Testis (tissue), 2 donors: ENCODE data around the gene DPRX.
"Not testable (repeated sequence)": the region's sequence is repeated elsewhere in the genome, so short reads cannot be mapped to it uniquely, and the experiment has no call there.

ENCODE experiments used
- POLR2A ChIP-seq: fragments of 450-650 bp; IDR thresholded peaks from one replicate; pipeline ENCODE4 v1.6.1; 2017; ENCODE audit warnings: antibody characterized with exemption, mild to moderate bottlenecking, moderate library complexity
- TF ChIP-seq, protein P1 (sequence below), 3 experiments: fragments of 450-650 bp in 2 of 3; fragments of 200-600 bp in 1 of 3; sonication (generic) in 1 of 3; IDR thresholded peaks; one replicate each; pipeline ENCODE4 v1.5.1; 2016 to 2019; ENCODE audit warnings: antibody characterized with exemption in 3 of 3, mild to moderate bottlenecking in 2 of 3, moderate library complexity in 1 of 3

DNA sequence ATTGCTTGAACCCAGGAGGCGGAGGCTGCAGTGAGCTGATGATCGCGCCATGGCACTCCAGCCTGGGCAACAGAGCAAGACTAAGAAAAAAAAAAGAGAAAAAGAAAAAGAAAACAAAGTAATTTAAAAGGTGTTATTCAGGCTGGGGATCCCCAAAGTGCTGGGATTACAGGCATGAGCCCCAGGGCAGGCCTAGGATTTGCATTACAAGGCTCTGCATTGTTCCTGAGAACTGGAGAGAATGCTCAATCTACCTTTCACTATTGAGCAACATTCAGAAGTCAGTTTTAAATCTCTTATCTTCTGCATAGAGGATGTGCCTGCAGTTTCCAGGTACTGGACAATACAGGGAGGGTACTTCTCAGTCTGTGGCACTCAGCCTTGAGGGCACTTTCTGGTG lies 37.0 kb downstream of the DPRX start:
- TF ChIP-seq, protein P1, sequence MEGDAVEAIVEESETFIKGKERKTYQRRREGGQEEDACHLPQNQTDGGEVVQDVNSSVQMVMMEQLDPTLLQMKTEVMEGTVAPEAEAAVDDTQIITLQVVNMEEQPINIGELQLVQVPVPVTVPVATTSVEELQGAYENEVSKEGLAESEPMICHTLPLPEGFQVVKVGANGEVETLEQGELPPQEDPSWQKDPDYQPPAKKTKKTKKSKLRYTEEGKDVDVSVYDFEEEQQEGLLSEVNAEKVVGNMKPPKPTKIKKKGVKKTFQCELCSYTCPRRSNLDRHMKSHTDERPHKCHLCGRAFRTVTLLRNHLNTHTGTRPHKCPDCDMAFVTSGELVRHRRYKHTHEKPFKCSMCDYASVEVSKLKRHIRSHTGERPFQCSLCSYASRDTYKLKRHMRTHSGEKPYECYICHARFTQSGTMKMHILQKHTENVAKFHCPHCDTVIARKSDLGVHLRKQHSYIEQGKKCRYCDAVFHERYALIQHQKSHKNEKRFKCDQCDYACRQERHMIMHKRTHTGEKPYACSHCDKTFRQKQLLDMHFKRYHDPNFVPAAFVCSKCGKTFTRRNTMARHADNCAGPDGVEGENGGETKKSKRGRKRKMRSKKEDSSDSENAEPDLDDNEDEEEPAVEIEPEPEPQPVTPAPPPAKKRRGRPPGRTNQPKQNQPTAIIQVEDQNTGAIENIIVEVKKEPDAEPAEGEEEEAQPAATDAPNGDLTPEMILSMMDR (IDR thresholded peaks at IDR 0.05) = not testable (repeated sequence)
- not testable (repeated sequence) for TF ChIP-seq POLR2A
